GM19395 (cell line): Measurements from ENCODE around the gene CYP24A1.

Source experiments
- ATAC-seq: cut with Tn5 transposase; IDR thresholded peaks from one replicate; pipeline ENCODE4 v1.9.1; 2021; ENCODE audit warnings: mild to moderate bottlenecking, moderate library complexity; ENCODE audit not compliant: unreplicated experiment

Gene CYP24A1

GRCh38 chr20:54116550-54117235 lies 57.1 kb downstream of the CYP24A1 start:
- no peak for ATAC-seq

GRCh38 chr20:54115172-54115854 lies 58.5 kb downstream of the CYP24A1 start:
- ATAC-seq, result no peak

GRCh38 chr20:54114109-54114508 lies 59.7 kb downstream of the CYP24A1 start:
- ATAC-seq, result no peak

- ATAC-seq, result no peak
These were observed 60.2 kb downstream of the CYP24A1 start for GRCh38 chr20:54113566-54113965.

DNA sequence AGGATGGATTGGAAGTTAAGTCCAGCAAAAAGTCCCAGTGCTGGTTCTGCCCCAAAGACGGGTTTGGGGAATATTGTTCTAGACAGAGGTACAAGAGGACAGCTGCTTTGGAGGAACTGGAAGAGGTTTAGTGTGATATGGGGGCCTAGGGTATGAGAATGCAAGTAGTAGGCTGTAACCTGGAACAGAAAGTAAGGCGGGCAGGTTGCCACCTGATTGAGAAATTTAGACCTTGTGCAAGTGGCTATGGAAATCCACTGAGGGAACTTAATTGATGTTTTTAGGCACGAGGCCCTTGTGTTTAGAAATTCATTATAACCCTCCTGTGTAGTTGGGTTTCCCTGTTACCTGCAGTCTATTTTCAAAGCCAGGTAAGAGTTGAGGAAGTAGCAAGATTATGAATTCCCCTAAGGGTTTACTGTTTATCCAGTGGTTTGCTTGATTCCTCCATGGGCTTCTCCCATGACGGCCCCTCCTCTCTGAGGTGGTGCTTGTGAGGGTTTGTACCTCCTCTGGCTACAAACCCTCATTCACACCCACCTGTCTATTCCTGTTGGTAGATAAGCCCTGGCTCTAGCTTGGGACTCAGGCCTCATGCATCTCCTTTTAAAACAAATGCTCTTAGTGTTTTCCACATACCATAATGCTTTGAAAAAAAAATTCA lies 61.4 kb downstream of the CYP24A1 start:
- no peak for ATAC-seq

DNA sequence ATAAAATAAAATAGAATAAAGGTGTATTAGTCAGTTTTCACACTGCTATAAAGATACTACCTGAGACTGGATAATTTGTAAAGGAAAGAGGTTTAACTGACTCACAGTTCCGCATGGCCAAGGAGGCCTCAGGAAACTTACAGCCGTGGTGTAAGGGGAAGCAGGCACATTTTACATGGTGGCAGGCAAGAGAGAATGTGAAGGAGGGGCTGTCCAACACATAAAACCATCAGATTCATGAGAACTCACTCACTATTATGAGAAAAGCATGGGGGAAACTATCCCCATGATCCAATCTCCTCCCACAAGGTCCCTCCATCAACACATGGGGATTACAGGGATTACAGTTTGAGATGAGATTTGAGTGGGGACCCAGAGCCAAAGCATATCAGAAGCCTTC lies 62.3 kb downstream of the CYP24A1 start:
- ATAC-seq, result no peak

GRCh38 chr20:54110457-54110856 lies 63.3 kb downstream of the CYP24A1 start:
- ATAC-seq, result no peak

DNA sequence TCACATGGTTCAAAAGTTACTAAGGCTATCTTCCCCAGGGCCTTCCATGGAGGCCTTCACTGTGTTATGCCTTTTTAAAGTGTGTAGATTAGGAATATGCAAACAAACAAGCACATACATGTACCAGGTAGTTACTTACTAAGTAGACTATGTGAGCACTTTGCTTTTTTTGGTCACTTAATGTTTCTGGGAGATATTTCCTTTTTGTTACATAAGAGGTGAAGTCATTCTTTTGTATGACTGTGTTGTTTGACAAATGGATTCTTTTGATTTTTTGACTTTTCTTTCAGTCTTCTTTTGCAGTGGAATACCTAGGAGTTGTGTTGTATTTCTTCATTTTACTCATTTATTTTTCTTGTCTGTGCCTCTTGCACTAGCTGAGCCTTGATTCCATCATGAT lies 63.7 kb downstream of the CYP24A1 start:
- ATAC-seq, result no peak

- no peak for ATAC-seq
These were observed 65.0 kb downstream of the CYP24A1 start for GRCh38 chr20:54108817-54109216.

DNA sequence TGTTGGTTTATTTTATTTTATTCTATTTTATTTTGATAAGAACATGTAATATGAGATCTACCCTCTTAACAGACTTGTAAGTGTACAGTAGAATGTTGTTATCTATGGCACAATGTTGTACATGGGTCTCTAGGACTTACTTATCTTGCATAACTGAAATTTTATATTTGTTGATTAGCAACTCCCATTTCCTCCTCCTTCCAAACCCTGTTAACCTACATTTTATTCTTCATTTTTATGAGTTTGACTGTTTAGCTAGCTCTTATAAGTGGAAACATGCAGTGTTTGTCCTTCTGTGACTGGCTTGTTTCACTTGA lies 65.5 kb downstream of the CYP24A1 start:
- ATAC-seq, result no peak

DNA sequence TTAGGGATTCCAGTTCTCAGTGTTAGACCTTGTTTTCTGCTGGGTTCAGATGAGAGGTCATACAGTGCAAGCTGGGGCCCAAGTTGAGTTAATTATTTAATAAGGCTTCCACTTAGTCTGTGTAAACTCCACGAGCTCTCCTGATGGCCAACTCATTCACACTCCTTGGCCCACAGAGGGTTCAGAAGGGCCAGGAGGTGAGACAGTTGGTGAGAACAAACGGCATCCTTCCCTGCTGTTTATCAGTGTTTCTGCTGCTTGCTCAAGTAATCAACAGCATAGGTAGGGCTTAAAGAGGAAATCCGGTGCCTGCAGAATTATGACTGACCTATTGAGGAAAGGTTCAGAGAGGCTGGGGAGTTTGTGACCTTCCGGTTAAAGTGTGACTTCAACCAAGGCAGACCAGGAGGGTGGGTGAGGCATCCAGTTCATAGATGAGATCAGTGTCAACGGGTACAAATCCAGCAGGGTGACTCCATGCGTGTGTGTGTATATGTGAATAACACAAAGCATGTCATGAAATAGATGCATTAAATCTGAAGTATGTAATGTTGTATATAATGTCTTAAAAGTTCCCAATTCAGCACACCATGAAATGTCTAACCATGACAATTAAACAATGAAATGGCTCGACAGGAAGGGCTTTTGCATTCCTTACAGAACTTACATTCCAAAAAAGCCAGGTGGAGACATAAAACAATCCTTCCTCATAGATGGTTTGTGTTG lies 66.0 kb downstream of the CYP24A1 start:
- ATAC-seq, result no peak

DNA sequence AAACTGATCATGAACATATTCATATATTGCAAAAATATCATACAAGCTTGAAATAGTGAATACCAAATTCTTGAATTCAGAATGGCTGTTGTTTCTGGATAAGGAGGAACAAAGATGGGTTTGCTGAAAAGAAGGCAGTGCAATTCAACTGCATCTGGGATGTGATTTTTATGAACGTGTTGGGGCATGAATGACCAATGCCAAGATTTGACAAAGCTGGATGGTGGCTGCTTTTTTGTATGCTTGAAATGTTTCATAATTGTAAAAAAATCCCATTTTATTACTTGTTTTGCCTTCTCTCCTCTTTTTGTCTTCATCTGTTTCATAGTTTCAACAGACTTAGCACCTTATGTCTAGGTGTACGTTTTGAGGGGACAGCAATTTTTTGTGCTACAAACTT lies 66.6 kb downstream of the CYP24A1 start:
- ATAC-seq, result no peak

GRCh38 chr20:54106162-54106561 lies 67.6 kb downstream of the CYP24A1 start:
- no peak for ATAC-seq

DNA sequence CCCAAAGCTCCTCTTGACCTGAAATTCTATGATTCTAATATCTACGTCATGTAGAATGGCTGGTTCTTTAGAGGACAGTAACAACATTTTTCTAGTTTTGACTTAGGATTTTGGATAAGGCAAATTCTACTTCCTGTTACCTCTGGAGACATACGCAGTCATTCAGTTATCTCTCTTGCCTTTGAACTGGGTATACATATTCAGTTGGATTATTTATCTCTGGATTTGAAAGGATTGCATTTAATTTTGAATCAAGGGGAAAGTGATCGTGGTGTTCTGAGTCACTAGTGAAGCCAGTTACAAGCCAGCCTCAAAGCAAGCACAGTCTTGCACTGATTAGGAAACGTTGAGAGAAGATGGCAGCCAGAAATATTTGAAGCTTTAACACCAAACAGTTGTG lies 68.1 kb downstream of the CYP24A1 start:
- no peak for ATAC-seq

DNA sequence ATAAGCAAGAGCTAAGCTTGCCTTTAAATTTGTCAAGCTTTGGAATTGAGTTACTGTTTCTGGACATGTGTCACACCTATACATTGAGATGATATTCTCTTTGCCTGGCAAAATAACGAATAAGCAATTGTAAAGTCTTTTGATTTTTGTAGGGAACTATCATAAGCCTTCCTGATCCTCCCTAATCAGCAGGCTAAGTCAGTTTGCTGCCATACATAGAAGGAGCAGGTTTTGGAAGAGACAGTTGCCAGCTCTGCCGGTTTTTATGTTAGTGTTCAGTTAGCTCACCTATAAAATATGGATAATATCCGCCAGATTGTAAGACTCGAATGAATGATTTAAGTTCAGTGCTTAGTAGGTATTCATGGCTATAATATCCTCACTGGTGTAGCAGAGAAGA lies 69.0 kb downstream of the CYP24A1 start:
- no peak for ATAC-seq

GRCh38 chr20:54103762-54104600 lies 69.8 kb downstream of the CYP24A1 start:
- ATAC-seq, result peak; percentile 10
